Adipocyte (in vitro differentiated cells): ENCODE measurements around the gene DNASE2B.

Experiments
- DNase-seq: peaks from one replicate; pipeline ENCODE4 v3.0.0-alpha.2; 2015; ENCODE audit warnings: low read depth
- H3K27me3 ChIP-seq: replicated peaks from 2 replicates; pipeline ENCODE4 v1.7.0; 2013; ENCODE audit warnings: mild to moderate bottlenecking, low read length, moderate library complexity; ENCODE audit not compliant: control insufficient read depth, insufficient read depth
- H3K36me3 ChIP-seq: 2 replicates; pipeline ENCODE4 v1.7.0; 2013; ENCODE audit warnings: low read length, mild to moderate bottlenecking, moderate library complexity; ENCODE audit not compliant: control insufficient read depth, insufficient read depth, severe bottlenecking
- H3K4me1 ChIP-seq: 2 replicates; pipeline ENCODE4 v1.7.0; 2013; ENCODE audit warnings: mild to moderate bottlenecking, low read length, moderate library complexity; ENCODE audit not compliant: control insufficient read depth, insufficient read depth
- H3K4me3 ChIP-seq: 2 replicates; pipeline ENCODE4 v1.7.0; 2013; ENCODE audit warnings: mild to moderate bottlenecking, low read length, moderate library complexity
- H3K9ac ChIP-seq: 2 replicates; pipeline ENCODE4 v1.7.0; 2013; ENCODE audit warnings: mild to moderate bottlenecking, low read length, moderate library complexity
- H3K9me3 ChIP-seq: 2 replicates; pipeline ENCODE4 v1.7.0; 2013; ENCODE audit warnings: mild to moderate bottlenecking, low read length, moderate library complexity; ENCODE audit not compliant: control insufficient read depth

Gene DNASE2B

DNA sequence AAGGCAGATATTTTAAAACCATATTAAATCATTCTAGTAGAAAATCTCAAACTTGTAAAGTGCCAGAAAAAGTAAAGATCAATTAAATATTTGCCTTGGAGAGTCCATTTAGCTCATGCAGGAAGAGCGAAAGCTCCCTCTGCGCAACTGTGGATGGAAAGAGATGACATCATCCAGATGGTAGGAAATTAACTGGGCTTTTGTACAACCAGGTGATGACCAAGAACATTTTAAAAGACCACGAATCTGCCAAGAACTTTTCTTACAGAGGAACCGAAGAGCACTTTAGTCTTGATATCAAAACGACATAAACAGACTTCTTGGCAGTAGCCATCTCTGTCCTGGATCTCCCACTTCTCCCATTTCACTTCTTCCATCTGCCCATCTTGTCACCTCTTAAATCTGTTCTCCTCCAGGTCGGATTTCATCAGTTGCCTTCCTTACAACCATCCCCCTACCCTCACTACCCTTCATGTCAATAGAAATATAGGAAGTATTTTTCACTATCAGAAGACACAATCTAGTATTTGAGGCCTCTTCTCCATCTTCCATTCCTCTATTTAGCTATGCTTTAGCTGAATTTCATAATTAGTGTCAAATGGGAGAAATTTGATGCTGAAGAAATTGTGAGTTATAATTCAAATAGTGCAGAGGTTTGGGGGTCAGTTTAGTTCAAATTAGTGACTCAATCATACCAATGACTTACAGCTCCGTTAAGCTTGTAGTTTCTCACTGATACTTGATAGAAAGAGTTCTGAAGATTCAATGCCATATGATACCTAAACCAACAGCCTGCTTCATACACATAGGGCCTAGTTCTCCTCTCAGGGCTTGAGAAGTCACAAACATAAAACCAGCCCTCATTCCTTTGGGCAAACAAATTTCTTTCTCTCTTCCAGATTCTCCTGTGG is 22.0 kb upstream of the DNASE2B start:
- peak; percentile 23 for DNase-seq
- no peak overlapping the region for H3K4me3 ChIP-seq
- no peaks in the 10 kb centered on the region for H3K9me3 ChIP-seq
- H3K36me3 ChIP-seq, result no peaks in the 10 kb centered on the region
- H3K9ac ChIP-seq, result no peak overlapping the region
- H3K27me3 ChIP-seq, result no peaks in the 10 kb centered on the region
- peaks cover 62% of the 10 kb centered on the region for H3K4me1 ChIP-seq

DNA sequence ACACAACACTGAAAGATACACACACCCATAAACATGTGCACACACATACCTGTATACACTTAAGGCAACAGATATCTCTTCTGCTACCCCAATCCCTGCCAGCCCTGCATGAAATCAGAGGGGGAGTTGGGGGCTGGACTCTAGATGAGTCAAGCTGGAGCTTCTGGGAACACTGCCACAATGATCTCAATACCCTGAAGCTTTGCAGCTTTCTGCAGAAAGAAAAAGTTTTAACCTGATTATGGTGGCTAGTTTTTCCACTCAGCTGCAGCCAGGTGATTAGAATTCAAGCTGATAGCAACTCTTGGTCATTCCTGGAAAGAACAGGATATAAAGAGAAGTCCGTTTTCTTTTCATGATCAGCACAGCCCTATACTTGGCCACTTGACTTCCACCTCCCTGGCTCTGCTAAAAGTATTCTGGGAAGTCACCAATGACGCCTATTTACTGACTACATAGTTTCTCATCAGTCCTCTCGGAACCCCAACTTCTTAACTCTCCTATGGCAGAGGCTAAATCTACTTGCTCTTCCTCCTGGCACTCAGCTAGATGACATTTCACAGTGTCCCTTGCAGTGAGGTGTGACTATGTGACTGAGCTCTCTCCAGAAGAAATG is 20.7 kb upstream of the DNASE2B start:
- Histone ChIP-seq H3K4me1 (peaks cover 62% of the 10 kb centered on the region), H3K9me3 (no peaks in the 10 kb centered on the region), H3K4me3 (no peak overlapping the region), H3K9ac (no peak overlapping the region), H3K36me3 (no peaks in the 10 kb centered on the region), H3K27me3 (no peaks in the 10 kb centered on the region)
- peak; percentile 74 for DNase-seq

DNA sequence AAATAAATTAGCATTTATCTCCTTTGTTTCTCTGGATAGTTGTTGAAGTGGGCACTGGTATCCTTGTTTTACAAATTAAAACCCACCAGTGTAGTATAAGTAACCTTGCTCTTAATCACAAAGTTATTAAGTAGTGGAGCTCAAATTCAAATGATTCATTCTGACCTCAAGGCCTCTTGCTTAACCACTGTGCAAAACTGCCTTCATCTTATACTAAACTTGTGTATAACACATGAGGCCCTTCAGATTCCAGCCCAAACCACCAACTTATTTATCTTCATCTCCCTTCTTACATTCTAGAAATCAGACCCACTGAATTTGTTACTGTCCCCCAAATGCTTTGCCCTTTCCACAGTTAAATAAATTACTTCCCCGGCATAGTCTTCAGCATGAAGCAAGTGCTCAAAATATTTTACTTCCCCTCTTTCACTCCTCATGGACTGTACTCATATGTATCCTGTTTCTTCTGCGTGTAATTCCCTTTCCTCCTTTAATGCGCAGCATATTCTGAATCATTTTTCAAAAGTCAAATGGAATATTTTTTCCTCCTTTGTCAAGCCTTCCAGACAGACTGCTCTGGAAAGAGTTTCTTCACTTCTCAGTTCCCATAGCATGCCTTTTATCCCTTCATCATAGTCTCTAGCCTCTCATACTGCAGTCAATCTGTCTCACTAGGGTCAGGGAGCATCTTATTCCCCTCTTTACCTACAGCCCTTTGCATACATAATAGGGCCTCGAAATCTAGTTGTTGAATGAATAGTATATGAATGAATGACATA is 19.0 kb upstream of the DNASE2B start:
- Histone ChIP-seq H3K4me3 (peak overlapping the region; percentile 34), H3K9me3 (no peaks in the 10 kb centered on the region), H3K4me1 (peaks cover 52% of the 10 kb centered on the region), H3K9ac (no peak overlapping the region), H3K36me3 (no peaks in the 10 kb centered on the region), H3K27me3 (no peaks in the 10 kb centered on the region)
- DNase-seq, result peak; percentile 66

DNA sequence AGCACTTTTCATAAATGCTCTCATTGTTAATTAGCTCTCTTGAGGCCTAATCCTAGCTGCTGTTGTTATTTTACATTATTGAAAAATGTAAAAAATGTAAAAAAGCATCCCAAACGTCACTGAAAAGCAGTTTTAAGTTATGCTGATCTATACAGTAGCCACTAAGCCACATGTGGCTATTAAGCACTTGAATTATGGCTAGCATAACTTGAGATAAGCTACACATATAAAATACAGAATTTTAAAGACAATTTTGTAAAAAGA is 18.4 kb upstream of the DNASE2B start:
- H3K9me3 ChIP-seq, result no peaks in the 10 kb centered on the region
- H3K4me1 ChIP-seq, result peaks cover 47% of the 10 kb centered on the region
- no peaks in the 10 kb centered on the region for H3K36me3 ChIP-seq
- H3K4me3 ChIP-seq, result no peak overlapping the region
- no peak for DNase-seq
- no peaks in the 10 kb centered on the region for H3K27me3 ChIP-seq
- no peak overlapping the region for H3K9ac ChIP-seq

DNA sequence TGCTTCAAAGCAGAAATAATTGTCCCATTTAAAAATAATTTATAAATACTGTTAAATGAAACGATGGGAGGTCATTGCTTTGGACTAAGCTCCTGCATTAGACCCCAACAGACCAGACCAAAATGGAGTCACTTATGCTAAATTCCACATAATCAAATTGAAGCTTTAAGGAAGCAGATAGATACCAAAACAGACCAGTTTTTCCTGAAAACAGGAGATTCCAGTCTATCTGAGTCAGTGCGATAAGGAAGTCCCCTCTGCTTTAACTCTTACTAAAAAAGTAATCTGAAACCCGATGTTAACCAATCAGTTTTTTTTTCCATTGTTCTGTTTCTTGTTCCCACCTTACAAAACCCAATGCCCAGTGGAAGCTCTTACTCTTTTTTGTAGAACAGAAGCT is 16.2 kb upstream of the DNASE2B start:
- Histone ChIP-seq H3K36me3 (no peaks in the 10 kb centered on the region), H3K4me1 (peaks cover 24% of the 10 kb centered on the region), H3K9me3 (no peaks in the 10 kb centered on the region), H3K4me3 (no peak overlapping the region), H3K27me3 (peaks cover 3% of the 10 kb centered on the region), H3K9ac (no peak overlapping the region)
- DNase-seq, result no peak

DNA sequence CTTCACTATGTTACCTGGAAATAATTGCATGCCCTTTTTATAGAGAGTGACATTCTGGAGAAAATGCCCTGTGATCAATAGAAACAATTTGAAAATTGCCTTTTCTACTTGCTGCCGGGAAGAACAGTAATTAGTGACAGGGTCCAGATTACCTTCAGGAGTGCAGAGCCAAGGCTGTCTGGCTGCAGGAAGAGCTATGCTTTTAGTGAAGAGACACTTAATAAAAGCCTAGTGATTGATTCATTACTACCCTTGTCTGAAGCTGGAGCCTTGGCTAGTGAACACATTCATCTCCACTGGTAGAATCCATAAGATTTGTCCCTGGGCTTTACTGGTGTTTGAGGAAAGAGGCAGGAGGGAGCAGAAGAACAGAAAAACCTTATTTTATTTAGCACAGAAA is 12.9 kb upstream of the DNASE2B start:
- Histone ChIP-seq H3K4me1 (no peaks in the 10 kb centered on the region), H3K27me3 (peaks cover 3% of the 10 kb centered on the region), H3K9ac (no peak overlapping the region), H3K4me3 (no peak overlapping the region), H3K36me3 (no peaks in the 10 kb centered on the region), H3K9me3 (no peaks in the 10 kb centered on the region)
- DNase-seq, result no peak

DNA sequence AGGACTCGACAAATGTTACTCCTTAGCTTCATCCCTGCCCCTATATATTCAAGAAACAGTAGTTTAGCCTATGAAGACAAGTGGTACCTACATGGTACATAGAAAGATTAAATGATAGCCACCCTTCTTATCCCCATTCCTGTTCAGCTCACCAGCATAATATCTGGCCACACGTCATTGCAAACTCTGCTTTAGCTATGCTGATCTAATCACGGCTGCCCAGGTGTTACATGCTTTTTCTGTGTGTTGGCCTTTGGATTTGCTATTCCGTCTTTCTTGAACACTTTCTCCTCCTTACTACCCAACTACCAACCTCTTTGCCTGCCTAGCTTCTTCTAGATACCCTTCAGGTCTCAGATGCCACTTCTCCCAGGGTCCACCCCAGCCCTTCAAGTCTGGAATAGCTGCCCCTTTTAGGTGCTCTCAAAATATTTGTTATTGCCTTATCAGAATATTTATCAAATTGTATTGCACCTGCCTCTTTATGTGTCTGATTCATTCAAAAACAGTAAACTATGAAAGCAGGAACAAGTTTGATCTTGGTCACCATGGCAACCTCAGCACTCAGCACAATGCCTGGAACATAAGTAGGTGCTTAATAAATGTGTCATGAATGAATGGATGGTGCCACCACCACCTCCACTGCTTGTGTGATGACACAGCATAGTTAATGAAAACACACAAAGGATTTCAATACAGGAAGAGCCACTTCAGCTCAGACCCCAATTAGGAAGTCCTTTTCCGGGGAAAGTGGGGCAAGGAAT is 11.4 kb upstream of the DNASE2B start:
- Histone ChIP-seq H3K4me1 (no peaks in the 10 kb centered on the region), H3K36me3 (no peaks in the 10 kb centered on the region), H3K4me3 (no peak overlapping the region), H3K27me3 (peaks cover 3% of the 10 kb centered on the region), H3K9ac (no peak overlapping the region), H3K9me3 (no peaks in the 10 kb centered on the region)
- DNase-seq, result no peak

DNA sequence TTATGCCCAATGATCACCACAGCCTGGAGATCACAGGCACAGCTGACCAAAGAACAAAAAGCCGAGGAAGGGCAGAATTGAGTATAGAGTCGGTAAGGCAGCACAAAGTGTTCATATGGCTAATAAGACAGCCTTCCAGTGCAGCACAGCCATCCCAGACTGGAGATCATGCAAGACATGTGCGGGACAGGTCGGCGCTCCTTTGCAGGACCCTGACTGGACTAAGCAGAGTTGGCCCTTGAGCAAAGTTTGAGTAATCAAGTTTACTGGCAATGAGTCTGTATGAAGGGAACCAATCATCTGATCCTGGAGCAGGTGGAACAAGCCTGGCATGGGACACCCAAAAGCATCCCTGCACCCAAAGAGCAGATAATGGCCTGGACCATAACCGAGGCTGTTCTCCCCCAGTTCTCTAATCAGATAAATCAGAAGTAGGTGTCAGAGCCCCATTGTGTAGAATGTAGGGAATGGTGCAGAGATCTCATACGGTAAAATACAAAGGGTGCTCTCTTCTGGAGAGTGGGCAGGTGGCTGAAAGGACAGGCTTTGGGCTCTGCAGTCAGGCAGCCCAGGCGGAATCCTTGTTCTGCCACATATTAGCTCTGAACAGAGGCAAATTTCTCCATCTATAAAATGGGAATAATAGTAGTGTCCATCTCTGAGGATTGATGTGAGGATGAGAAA is 10.7 kb upstream of the DNASE2B start:
- H3K4me3 ChIP-seq, result no peak overlapping the region
- H3K4me1 ChIP-seq, result no peaks in the 10 kb centered on the region
- no peak overlapping the region for H3K9ac ChIP-seq
- peaks cover 3% of the 10 kb centered on the region for H3K27me3 ChIP-seq
- no peaks in the 10 kb centered on the region for H3K9me3 ChIP-seq
- no peak for DNase-seq
- no peaks in the 10 kb centered on the region for H3K36me3 ChIP-seq

DNA sequence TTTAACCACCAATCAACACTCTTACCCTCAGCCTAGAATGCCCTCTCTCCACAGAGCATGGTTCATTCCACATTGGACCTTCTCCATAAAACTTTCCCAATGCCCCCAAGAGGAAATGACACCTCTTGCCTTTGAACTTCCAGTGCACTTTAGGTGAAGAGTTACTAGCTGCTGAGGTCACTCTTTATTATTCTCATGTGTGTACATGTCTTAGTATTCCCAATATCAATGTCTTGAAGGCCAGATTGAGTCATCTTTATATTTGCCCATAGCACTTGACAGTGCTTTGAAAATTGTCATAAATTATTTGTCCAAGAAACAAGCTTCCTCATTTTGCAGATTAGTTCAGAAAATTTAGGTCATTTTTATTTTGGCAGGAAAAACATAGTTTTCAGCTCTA is 8.1 kb upstream of the DNASE2B start:
- DNase-seq, result no peak
- no peaks in the 10 kb centered on the region for H3K36me3 ChIP-seq
- no peak overlapping the region for H3K4me3 ChIP-seq
- no peak overlapping the region for H3K9ac ChIP-seq
- H3K9me3 ChIP-seq, result no peaks in the 10 kb centered on the region
- no peaks in the 10 kb centered on the region for H3K27me3 ChIP-seq
- no peaks in the 10 kb centered on the region for H3K4me1 ChIP-seq

DNA sequence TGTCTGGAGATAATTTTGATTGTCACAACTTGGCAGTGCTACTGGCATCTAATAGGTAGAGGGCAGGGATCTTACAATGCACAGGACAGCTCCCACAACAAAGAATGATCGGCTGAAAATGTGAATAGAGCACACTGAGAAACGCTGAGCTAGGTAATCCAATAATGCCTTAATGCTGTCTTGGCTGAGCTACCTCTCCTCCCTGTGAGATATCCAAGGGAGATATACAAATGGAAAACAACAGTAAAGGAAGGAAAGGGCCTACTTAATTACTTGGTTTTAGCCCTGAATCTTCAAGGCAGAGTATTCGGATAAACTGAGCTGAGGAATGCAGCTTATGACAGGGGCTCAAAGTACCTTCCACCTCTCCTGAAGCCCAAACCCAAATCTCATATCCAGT is 2.9 kb downstream of the DNASE2B start:
- Histone ChIP-seq H3K4me1 (no peaks in the 10 kb centered on the region), H3K9ac (no peak overlapping the region), H3K36me3 (no peaks in the 10 kb centered on the region), H3K9me3 (no peaks in the 10 kb centered on the region), H3K27me3 (no peaks in the 10 kb centered on the region), H3K4me3 (no peak overlapping the region)
- no peak for DNase-seq
